ENCODE data around the gene PTPRN2.

DNA sequence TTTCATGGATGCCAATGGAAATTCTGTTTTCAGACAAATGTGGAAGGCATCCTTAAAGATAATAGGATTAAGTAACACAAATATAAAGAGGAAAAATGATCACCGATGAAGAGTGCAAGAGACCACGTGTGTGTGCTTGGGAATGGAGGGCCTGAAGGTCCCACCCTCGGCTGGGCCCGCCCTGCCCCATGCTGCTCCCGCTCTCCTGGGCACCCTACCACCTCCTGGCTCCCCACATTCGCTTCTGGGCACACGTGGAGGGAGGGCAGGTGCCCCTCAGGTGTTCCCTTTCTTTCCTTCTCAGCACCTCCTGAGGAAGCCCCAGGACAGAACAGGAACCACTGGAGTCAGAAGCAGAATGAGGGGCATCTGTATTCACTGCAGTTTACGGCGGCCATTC lies 883.3 kb downstream of the PTPRN2 start:
- no peak for TF ChIP-seq CTCF (conservative IDR thresholded peaks at IDR 0.05; ENCODE audit: low read depth, low read length)
- no peak for TF ChIP-seq EZH2 (IDR thresholded peaks at IDR 0.05; ENCODE audit: borderline replicate concordance, low read depth, low read length, poor library complexity, severe bottlenecking)

Data from A673 (cell line).